ENCODE measurements around the gene TOM1. TPM values are rescaled to one million over a fixed set of nuclear protein-coding genes. Genes with fewer than 3 reads are reported as not detected.
A peak's percentile ranks its signal among the peaks of the same experiment; 100 is the strongest.

TOM1 gene
- total and polyA plus RNA-seq, 2 donors: 23.2 to 41.8 TPM

DNA sequence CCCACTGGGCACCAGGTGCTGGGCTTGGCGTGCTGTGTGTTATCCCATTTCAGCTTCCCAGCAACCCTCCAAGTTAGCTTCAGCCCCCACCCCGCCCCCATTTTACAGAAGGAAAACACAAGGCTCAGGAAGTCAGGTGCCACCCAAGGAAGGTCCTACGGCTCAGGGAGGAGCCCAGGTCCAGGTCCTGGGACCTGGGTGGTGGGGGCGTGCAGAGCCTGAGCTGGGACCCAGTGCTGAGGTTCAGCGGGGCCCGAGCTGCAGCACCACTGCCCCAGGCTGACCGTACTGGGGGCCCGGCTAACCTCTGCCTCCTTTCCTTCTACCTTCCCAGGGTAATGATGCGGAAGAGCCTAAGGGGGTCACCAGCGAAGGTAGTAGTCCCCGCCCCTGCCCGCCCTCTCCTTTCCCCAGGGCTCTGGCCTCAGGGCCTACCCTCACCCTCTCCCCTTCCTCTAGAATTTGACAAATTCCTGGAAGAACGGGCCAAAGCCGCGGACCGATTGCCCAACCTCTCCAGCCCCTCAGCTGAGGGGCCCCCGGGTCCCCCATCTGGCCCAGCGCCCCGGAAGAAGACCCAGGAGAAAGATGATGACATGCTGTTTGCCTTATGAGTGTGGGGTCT, 47.0 kb downstream of the TOM1 start:
- H3K36me3 ChIP-seq (ENCODE audit: control insufficient read depth in 2 of 2, insufficient read depth in 2 of 2, low read length in 1 of 2): peaks cover 0 to 55% of the 10 kb centered on the region in 2 donors

DNA sequence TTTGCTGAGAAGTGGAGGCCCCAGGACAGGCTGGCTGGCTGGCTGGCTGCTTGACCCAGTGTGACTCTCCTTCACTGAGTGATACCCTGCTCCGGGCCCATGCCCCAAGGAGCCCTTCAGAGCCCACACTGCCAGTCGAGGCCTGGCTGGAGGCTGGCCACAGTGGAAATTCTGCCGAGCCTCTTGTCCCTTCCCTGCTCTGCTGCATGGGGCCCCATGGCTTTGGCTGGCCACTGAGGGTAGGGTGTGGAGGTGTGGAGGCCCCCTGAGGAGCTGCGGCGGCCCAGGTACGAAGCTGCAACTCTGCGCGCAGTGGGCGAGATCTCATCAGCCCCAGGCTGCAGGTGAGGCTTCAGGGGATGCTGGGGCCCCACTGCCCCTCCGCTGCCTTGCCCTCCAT, 47.8 kb downstream of the TOM1 start:
- H3K9me3 ChIP-seq (ENCODE audit: control insufficient read depth in 2 of 2, insufficient read depth in 1 of 2, low read length in 1 of 2): no peaks in the 10 kb centered on the region
- DNase-seq (ENCODE audit: low read depth in 6 of 9, low spot score in 9 of 9): no peak
- H3K4me3 ChIP-seq (ENCODE audit: low read length in 2 of 2): no peak overlapping the region
- peaks cover 2 to 7% of the 10 kb centered on the region in 2 donors for H3K27me3 ChIP-seq (ENCODE audit: control insufficient read depth in 2 of 2, insufficient read depth in 1 of 2, low read length in 1 of 2)
- peaks cover 13 to 30% of the 10 kb centered on the region in 2 donors for H3K4me1 ChIP-seq (ENCODE audit: control insufficient read depth in 2 of 2, insufficient read depth in 2 of 2, low read length in 2 of 2)
- H3K27ac ChIP-seq (ENCODE audit: low read depth in 1 of 2, low read length in 1 of 2): no peak overlapping the region
- WGBS: 98% methylated on average over 10 of the region's 10 CpGs
- H3K36me3 ChIP-seq (ENCODE audit: control insufficient read depth in 2 of 2, insufficient read depth in 2 of 2, low read length in 1 of 2): peaks cover 0 to 48% of the 10 kb centered on the region in 2 donors

More for the DNA sequence above, 47.0 kb downstream of the TOM1 start:
- no peaks in the 10 kb centered on the region for H3K9me3 ChIP-seq (ENCODE audit: control insufficient read depth in 2 of 2, insufficient read depth in 1 of 2, low read length in 1 of 2)
- peaks cover 9 to 26% of the 10 kb centered on the region in 2 donors for H3K4me1 ChIP-seq (ENCODE audit: control insufficient read depth in 2 of 2, insufficient read depth in 2 of 2, low read length in 2 of 2)
- no peak overlapping the region for H3K27ac ChIP-seq (ENCODE audit: low read depth in 1 of 2, low read length in 1 of 2)
- DNase-seq (ENCODE audit: low read depth in 6 of 9, low spot score in 9 of 9): no peak
- WGBS: 97% methylated on average over 19 of the region's 19 CpGs
- H3K4me3 ChIP-seq (ENCODE audit: low read length in 2 of 2): no peak overlapping the region
- H3K27me3 ChIP-seq (ENCODE audit: control insufficient read depth in 2 of 2, insufficient read depth in 1 of 2, low read length in 1 of 2): peaks cover 2 to 7% of the 10 kb centered on the region in 2 donors

DNA sequence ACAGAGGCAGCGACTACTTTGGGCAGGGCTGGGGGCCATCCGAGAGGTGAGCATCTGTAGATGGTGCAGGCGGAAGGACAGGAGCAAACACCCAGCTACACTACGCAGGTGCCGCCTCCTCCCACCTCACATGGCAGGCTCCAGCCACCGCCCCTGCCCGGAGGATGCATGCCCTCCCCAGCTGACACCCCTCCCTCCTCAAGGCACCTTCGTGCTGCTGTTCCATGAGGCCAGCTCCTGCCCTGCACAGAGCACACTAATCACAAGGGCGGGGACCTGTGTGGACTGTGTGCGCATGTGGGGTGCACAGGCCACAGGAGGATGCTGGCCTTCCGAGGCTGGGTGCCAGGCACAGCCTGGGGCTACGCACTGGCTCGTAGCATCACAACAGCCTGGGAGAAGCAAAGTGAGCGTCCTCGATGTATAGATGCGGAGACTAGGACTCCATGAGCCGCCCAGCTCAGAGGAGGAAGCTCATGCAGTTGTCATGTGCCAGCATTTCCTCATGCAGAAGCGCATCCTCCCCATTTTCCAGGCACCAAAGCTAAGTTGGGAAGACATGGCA, 48.4 kb downstream of the TOM1 start:
- H3K36me3 ChIP-seq (ENCODE audit: control insufficient read depth in 2 of 2, insufficient read depth in 2 of 2, low read length in 1 of 2): peaks cover 0 to 43% of the 10 kb centered on the region in 2 donors
- 98% methylated on average over 18 of the region's 18 CpGs for WGBS

DNA sequence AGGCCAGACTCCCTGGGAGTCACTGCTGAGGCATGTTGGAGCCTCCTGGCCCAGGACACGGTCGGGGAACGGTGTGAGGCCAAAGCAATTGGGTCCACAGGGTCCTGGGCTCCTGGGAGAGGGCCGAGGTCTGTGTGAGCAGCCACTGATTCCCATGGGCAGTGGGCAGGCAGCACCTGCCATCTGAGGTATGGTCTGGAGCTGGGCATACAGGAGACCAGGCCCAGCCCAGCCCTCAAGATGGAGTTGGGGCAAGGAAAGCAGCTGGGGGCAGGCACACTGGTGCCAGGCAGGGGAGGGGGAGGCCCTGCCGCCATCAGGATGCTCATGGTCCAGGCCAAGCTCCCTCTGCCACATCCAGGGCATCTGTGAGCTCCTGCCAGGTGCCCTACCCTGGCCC, 49.0 kb downstream of the TOM1 start:
- DNase-seq (ENCODE audit: low read depth in 6 of 9, low spot score in 9 of 9): no peak
- Histone ChIP-seq H3K4me3 (ENCODE audit: low read length in 2 of 2) (no peak overlapping the region), H3K4me1 (ENCODE audit: control insufficient read depth in 2 of 2, insufficient read depth in 2 of 2, low read length in 2 of 2) (peaks cover 19 to 37% of the 10 kb centered on the region in 2 donors), H3K36me3 (ENCODE audit: control insufficient read depth in 2 of 2, insufficient read depth in 2 of 2, low read length in 1 of 2) (peaks cover 0 to 37% of the 10 kb centered on the region in 2 donors), H3K27ac (ENCODE audit: low read depth in 1 of 2, low read length in 1 of 2) (no peak overlapping the region), H3K27me3 (ENCODE audit: control insufficient read depth in 2 of 2, insufficient read depth in 1 of 2, low read length in 1 of 2) (peaks cover 2 to 7% of the 10 kb centered on the region in 2 donors), H3K9me3 (ENCODE audit: control insufficient read depth in 2 of 2, insufficient read depth in 1 of 2, low read length in 1 of 2) (no peaks in the 10 kb centered on the region)
- 97% methylated on average over 5 of the region's 5 CpGs for WGBS

More for the DNA sequence above, 48.4 kb downstream of the TOM1 start:
- Histone ChIP-seq H3K4me3 (ENCODE audit: low read length in 2 of 2) (no peak overlapping the region), H3K9me3 (ENCODE audit: control insufficient read depth in 2 of 2, insufficient read depth in 1 of 2, low read length in 1 of 2) (no peaks in the 10 kb centered on the region), H3K27ac (ENCODE audit: low read depth in 1 of 2, low read length in 1 of 2) (no peak overlapping the region), H3K27me3 (ENCODE audit: control insufficient read depth in 2 of 2, insufficient read depth in 1 of 2, low read length in 1 of 2) (peaks cover 2 to 7% of the 10 kb centered on the region in 2 donors), H3K4me1 (ENCODE audit: control insufficient read depth in 2 of 2, insufficient read depth in 2 of 2, low read length in 2 of 2) (peaks cover 19 to 37% of the 10 kb centered on the region in 2 donors)
- DNase-seq (ENCODE audit: low read depth in 6 of 9, low spot score in 9 of 9): no peak

DNA sequence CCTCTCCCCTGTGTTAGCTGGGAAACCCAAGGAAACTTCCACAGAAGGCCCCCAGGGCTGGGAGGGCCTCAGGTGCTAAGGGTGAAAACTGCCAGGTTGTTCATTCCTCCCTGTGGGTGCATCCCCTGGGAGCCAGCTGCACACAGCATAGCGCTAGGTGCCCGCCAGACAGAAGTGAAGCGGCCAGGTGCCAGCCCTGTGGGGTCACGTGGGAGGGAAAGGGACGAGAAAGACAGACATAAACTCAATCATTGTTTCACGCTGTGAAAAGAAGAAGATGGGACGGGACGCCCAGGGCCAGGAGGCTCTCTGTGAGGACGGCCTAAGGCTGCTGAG, 49.6 kb downstream of the TOM1 start:
- Histone ChIP-seq H3K4me1 (ENCODE audit: control insufficient read depth in 2 of 2, insufficient read depth in 2 of 2, low read length in 2 of 2) (peaks cover 19 to 37% of the 10 kb centered on the region in 2 donors), H3K36me3 (ENCODE audit: control insufficient read depth in 2 of 2, insufficient read depth in 2 of 2, low read length in 1 of 2) (peaks cover 0 to 33% of the 10 kb centered on the region in 2 donors), H3K9me3 (ENCODE audit: control insufficient read depth in 2 of 2, insufficient read depth in 1 of 2, low read length in 1 of 2) (no peaks in the 10 kb centered on the region), H3K27ac (ENCODE audit: low read depth in 1 of 2, low read length in 1 of 2) (peak overlapping the region in 1 of 2 donors; percentile 5), H3K4me3 (ENCODE audit: low read length in 2 of 2) (no peak overlapping the region), H3K27me3 (ENCODE audit: control insufficient read depth in 2 of 2, insufficient read depth in 1 of 2, low read length in 1 of 2) (peaks cover 2 to 7% of the 10 kb centered on the region in 2 donors)
- 54% methylated on average over 9 of the region's 9 CpGs for WGBS
- DNase-seq (ENCODE audit: low read depth in 6 of 9, low spot score in 9 of 9): peak in 1 of 9 donors; percentile 51

DNA sequence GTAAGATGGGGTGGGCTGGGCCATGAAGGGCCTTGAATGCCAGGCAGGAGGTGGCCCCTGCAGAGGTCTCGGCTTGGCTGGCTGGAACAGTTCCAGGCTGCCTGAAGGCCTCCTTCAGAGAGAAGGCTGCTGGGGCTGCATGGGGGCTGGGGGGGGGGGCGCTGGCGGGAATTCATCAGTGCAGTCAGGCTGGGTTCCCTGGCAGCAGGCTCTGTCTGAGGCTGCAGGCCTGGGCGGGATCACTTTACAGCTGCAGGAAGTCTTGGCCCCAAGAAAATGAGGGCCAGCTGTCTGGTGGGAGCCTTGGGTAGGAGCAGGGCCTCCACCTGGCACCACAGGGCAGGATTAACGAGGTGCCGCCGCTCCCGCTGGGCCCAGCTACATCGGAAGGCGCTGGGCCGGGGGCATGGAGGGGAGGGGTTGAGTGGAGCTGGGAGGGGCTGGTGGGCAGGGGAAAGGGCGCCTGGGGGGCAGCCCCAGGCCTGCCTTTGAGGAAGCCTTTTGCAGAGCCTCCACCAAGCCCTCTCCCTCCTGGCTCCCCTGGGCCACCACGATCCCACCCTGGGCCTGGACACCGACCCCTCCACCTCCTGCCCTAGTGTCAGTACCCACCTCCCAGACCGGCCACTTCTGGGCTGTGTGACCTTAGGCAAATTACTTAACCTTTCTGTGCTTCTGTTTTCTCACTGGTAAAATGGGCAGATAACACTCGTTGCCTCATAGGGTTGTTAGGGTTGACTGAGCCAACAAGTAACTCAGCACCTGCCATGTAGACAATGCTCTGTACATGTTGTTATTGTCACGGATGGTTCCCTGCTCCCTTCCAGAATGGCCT, 50.2 kb downstream of the TOM1 start:
- Histone ChIP-seq H3K27ac (ENCODE audit: low read depth in 1 of 2, low read length in 1 of 2) (peak overlapping the region in 1 of 2 donors; percentile 37), H3K4me1 (ENCODE audit: control insufficient read depth in 2 of 2, insufficient read depth in 2 of 2, low read length in 2 of 2) (peaks cover 19 to 37% of the 10 kb centered on the region in 2 donors), H3K36me3 (ENCODE audit: control insufficient read depth in 2 of 2, insufficient read depth in 2 of 2, low read length in 1 of 2) (peaks cover 0 to 29% of the 10 kb centered on the region in 2 donors), H3K27me3 (ENCODE audit: control insufficient read depth in 2 of 2, insufficient read depth in 1 of 2, low read length in 1 of 2) (peaks cover 2 to 7% of the 10 kb centered on the region in 2 donors), H3K4me3 (ENCODE audit: low read length in 2 of 2) (no peak overlapping the region), H3K9me3 (ENCODE audit: control insufficient read depth in 2 of 2, insufficient read depth in 1 of 2, low read length in 1 of 2) (no peaks in the 10 kb centered on the region)
- 39% methylated on average over 17 of the region's 17 CpGs for WGBS
- DNase-seq (ENCODE audit: low read depth in 6 of 9, low spot score in 9 of 9): peak in 1 of 9 donors; percentile 46

DNA sequence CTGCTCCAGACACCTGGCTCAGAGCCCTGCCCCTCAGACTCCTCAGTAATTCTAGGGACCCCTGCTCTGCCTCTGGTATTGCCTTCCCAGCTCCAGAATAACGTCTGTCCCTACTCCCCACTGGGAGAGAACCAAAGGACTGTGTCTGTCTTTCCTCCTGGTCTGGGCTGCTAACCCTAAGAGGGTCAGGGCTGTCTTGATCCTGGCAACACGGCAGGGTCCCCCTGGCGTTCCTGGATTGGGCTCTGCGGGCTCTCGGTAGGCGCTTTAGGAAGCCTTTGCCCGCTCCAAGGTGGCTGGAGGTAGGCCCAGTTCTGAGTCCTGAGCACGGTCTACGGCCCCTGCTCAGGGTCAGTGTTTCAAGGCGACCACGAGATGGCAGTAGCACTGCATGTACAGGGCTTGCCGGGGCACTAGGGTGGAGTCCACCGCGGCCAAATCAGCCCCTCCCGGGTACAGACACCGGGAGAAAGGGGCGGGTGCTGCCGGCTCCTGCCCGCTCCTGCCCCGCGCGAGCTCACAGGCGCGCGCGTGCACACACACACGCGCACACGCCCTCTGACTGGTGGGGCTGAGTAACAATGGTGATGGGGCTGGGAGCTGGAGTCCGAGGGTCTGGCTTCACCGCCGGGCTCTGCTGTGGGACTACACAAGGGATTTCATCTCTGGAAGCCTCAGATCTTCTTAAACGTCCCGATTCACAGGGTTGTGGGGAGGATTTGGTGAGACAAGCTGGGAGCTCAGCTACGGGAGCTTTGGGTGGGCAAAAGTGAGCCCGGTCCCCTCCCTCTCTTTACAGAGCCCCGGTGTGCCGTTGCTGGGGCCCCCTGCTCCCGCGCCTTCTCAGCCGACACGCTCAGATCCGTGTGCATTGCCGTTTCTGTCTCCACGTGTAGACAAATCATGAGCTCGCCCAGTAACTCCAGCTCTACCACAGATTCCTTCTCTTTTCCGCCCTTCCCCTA, 51.1 kb downstream of the TOM1 start:
- peak; percentile 61 to 89 (median 76) for DNase-seq (ENCODE audit: low read depth in 6 of 9, low spot score in 9 of 9)
- H3K4me3 ChIP-seq (ENCODE audit: low read length in 2 of 2): peak overlapping the region; percentile 45 to 49
- 5% methylated on average over 47 of the region's 47 CpGs for WGBS
- H3K36me3 ChIP-seq (ENCODE audit: control insufficient read depth in 2 of 2, insufficient read depth in 2 of 2, low read length in 1 of 2): peaks cover 0 to 23% of the 10 kb centered on the region in 2 donors
- H3K9me3 ChIP-seq (ENCODE audit: control insufficient read depth in 2 of 2, insufficient read depth in 1 of 2, low read length in 1 of 2): no peaks in the 10 kb centered on the region
- H3K4me1 ChIP-seq (ENCODE audit: control insufficient read depth in 2 of 2, insufficient read depth in 2 of 2, low read length in 2 of 2): peaks cover 19 to 37% of the 10 kb centered on the region in 2 donors
- H3K27me3 ChIP-seq (ENCODE audit: control insufficient read depth in 2 of 2, insufficient read depth in 1 of 2, low read length in 1 of 2): peaks cover 2 to 7% of the 10 kb centered on the region in 2 donors
- peak overlapping the region; percentile 37 to 68 for H3K27ac ChIP-seq (ENCODE audit: low read depth in 1 of 2, low read length in 1 of 2)

DNA sequence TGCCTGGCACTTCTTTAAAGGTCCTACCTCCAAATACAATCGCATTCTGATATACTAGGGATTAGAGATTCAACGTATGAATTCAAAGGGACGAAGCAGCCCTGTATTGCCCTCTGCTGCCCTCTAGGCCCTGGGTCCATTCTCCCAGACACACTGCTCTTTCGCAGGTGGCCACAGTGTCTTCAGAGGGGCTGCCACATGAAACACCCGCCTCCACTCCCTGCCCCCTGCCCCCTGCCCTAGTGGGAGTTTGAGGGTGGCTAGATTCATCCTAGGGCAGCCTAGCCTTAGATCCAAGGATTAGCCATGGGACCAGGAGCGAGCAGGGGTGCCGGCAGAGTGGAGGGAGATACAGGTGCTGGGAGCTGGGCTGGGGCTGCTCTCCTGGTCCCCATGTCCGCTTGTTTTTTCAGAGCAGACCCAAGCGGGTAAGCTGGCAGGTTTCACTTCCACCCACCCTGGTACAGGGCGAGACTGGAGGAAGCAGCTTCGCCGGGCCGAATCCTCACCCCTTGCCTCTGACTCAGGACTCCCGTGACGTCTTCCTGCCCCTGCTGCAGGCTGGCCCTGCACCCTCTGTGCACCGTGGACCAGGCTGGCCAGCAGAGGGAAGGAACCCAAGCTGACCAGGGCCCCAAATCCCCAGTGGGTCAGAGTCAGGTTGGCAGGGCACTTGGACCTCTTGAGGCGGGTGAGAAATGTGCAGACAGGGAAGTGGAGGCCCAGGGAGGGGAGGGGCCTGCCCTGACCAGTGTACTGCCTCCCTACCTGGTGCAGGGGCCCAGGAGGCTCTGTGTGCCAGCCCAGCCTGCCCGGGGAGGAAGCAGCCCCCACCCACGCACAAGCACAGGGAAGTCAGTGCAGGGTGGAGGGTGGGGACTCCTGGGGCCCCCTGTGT, 52.8 kb downstream of the TOM1 start:
- DNase-seq (ENCODE audit: low read depth in 6 of 9, low spot score in 9 of 9): peak in 1 of 9 donors; percentile 51
- peaks cover 2 to 7% of the 10 kb centered on the region in 2 donors for H3K27me3 ChIP-seq (ENCODE audit: control insufficient read depth in 2 of 2, insufficient read depth in 1 of 2, low read length in 1 of 2)

More for the DNA sequence above, 52.8 kb downstream of the TOM1 start:
- H3K9me3 ChIP-seq (ENCODE audit: control insufficient read depth in 2 of 2, insufficient read depth in 1 of 2, low read length in 1 of 2): no peaks in the 10 kb centered on the region
- WGBS: 42% methylated on average over 19 of the region's 19 CpGs
- H3K4me3 ChIP-seq (ENCODE audit: low read length in 2 of 2): no peak overlapping the region
- H3K4me1 ChIP-seq (ENCODE audit: control insufficient read depth in 2 of 2, insufficient read depth in 2 of 2, low read length in 2 of 2): peaks cover 19 to 37% of the 10 kb centered on the region in 2 donors
- peak overlapping the region; percentile 64 to 67 for H3K27ac ChIP-seq (ENCODE audit: low read depth in 1 of 2, low read length in 1 of 2)
- peaks cover 0 to 6% of the 10 kb centered on the region in 2 donors for H3K36me3 ChIP-seq (ENCODE audit: control insufficient read depth in 2 of 2, insufficient read depth in 2 of 2, low read length in 1 of 2)

All from thymus (tissue), 11 donors.